A549 (cell line): Measurements from ENCODE around the gene VSIR. TPM values are rescaled to one million over a fixed set of nuclear protein-coding genes. Genes with fewer than 3 reads are reported as not detected.

Source experiments
- ATAC-seq, 2 experiments: fragments of 200-7000 bp in 1 of 2; fragments of >200 bp in 1 of 2; cut with Nextera tagmentation in 1 of 2; cut with Tn5 transposase in 1 of 2; 3 replicates each; pipeline versions ENCODE4 v1.8.0 to v1.9.1; 2018 to 2020; ENCODE audit warnings: mild to moderate bottlenecking in 1 of 2, moderate library complexity in 1 of 2
- CTCF ChIA-PET: fragments of 300-600 bp; sonication (Branson Sonifier 250); formaldehyde crosslinking; extraction: SDS; loops from one replicate; lab custom pipeline; 2021; ENCODE audit warnings: antibody characterized with exemption, inconsistent platforms; lab: Yijun Ruan, JAX
- POLR2A ChIA-PET: fragments of 350-600 bp; formaldehyde crosslinking; extraction: SDS; loops from one replicate; lab custom pipeline; 2021; ENCODE audit warnings: antibody characterized with exemption, inconsistent platforms; lab: Yijun Ruan, JAX
- DNase-seq, 2 experiments: peaks; one replicate each; pipeline versions ENCODE4 v3.0.0 to v3.0.0-alpha.2; 2011 to 2016; ENCODE audit warnings: low read depth in 1 of 2, low spot score in 1 of 2
- FAIRE-seq: peaks from 2 replicates; lab custom pipeline; 2011; peaks lifted over from hg19 to GRCh38; lab: Jason Lieb, UNC
- H3K27ac ChIP-seq, 2 experiments: fragments of >200 bp; sonication (Bioruptor Twin); formaldehyde crosslinking; 3 replicates each; pipeline ENCODE4 v1.5.1; 2016 to 2017
- H3K4me1 ChIP-seq: fragments of >200 bp; sonication (Bioruptor Twin); formaldehyde crosslinking; 3 replicates; pipeline ENCODE4 v1.6.1; 2016
- H3K4me2 ChIP-seq: fragments of >200 bp; sonication (Bioruptor Twin); formaldehyde crosslinking; 3 replicates; pipeline ENCODE4 v1.6.1; 2016
- H3K4me3 ChIP-seq: fragments of >200 bp; sonication (Bioruptor Twin); formaldehyde crosslinking; 3 replicates; pipeline ENCODE4 v1.5.1; 2016
- H3K9me3 ChIP-seq: fragments of >200 bp; sonication (Bioruptor Twin); formaldehyde crosslinking; 3 replicates; pipeline ENCODE4 v1.6.1; 2016
- BCL3 ChIP-seq: fragments of >200 bp; sonication (Bioruptor Twin); formaldehyde crosslinking; IDR thresholded peaks from 3 replicates; pipeline ENCODE4 v1.6.1; 2016
- BHLHE40 ChIP-seq: IDR thresholded peaks from 2 replicates; pipeline ENCODE4 v1.6.1; 2012; ENCODE audit warnings: low read depth, low read length, inconsistent platforms
- CBX8 ChIP-seq: fragments of 200-600 bp; sonication (generic); IDR thresholded peaks from 2 replicates; pipeline ENCODE4 v1.6.1; 2016
- EHMT2 ChIP-seq: fragments of 200-600 bp; sonication (generic); IDR thresholded peaks from 2 replicates; pipeline ENCODE4 v1.6.1; 2016; ENCODE audit warnings: antibody characterized with exemption, low read depth, mild to moderate bottlenecking, moderate library complexity
- ELK1 ChIP-seq: fragments of 150-350 bp; IDR thresholded peaks from 2 replicates; pipeline ENCODE4 v1.6.1; 2014; ENCODE audit warnings: low read depth, mild to moderate bottlenecking, low read length
- FOSB ChIP-seq: fragments of 250-450 bp; sonication (Bioruptor Pico); IDR thresholded peaks from 2 replicates; pipeline ENCODE4 v1.5.0; 2020; ENCODE audit warnings: mild to moderate bottlenecking, moderate library complexity
- JUN ChIP-seq, 2 experiments: fragments of >200 bp; sonication (Bioruptor Twin); formaldehyde crosslinking; IDR thresholded peaks; 2 replicates in 1 of 2; 3 replicates in 1 of 2; pipeline ENCODE4 v1.6.1; 2016 to 2017
- JUNB ChIP-seq: fragments of >200 bp; sonication (Bioruptor Twin); formaldehyde crosslinking; IDR thresholded peaks from 2 replicates; pipeline ENCODE4 v1.6.1; 2016
- KDM5A ChIP-seq: fragments of 200-600 bp; sonication (generic); IDR thresholded peaks from 2 replicates; pipeline ENCODE4 v1.6.1; 2016; ENCODE audit warnings: antibody characterized with exemption, mild to moderate bottlenecking
- MAFK ChIP-seq: fragments of 450-650 bp; IDR thresholded peaks from 2 replicates; pipeline ENCODE4 v1.6.1; 2014; ENCODE audit not compliant: partially characterized antibody
- MAX ChIP-seq: IDR thresholded peaks from 2 replicates; pipeline ENCODE4 v1.6.1; 2012
- MAZ ChIP-seq: fragments of 150-350 bp; IDR thresholded peaks from 2 replicates; pipeline ENCODE4 v1.6.1; 2014; ENCODE audit warnings: antibody characterized with exemption, low read depth, low read length, borderline replicate concordance
- NPAS2 ChIP-seq: fragments of 250-450 bp; sonication (Bioruptor Pico); IDR thresholded peaks from 2 replicates; pipeline ENCODE4 v1.8.0; 2022; ENCODE audit warnings: mild to moderate bottlenecking, moderate library complexity, borderline replicate concordance
- NR3C1 ChIP-seq: fragments of >200 bp; sonication (Bioruptor Twin); formaldehyde crosslinking; IDR thresholded peaks from 3 replicates; pipeline ENCODE4 v1.6.1; 2017
- PBX3 ChIP-seq: IDR thresholded peaks from 2 replicates; pipeline ENCODE4 v1.6.1; 2012
- PHF8 ChIP-seq: fragments of 200-600 bp; sonication (generic); IDR thresholded peaks from 2 replicates; pipeline ENCODE4 v1.6.1; 2016; ENCODE audit warnings: low read depth, mild to moderate bottlenecking, antibody characterized with exemption, moderate library complexity, borderline replicate concordance
- POLR2AphosphoS2 ChIP-seq: conservative IDR thresholded peaks from 2 replicates; pipeline ENCODE4 v1.6.1; 2012; ENCODE audit warnings: low read length, improper control_type of control experiment, inconsistent platforms
- REST ChIP-seq: fragments of 200-600 bp; sonication (generic); IDR thresholded peaks from 2 replicates; pipeline ENCODE4 v1.6.1; 2016; ENCODE audit warnings: antibody characterized with exemption, mild to moderate bottlenecking, moderate library complexity
- RFX5 ChIP-seq: fragments of 450-650 bp; IDR thresholded peaks from 2 replicates; pipeline ENCODE4 v1.7.1; 2014; ENCODE audit warnings: antibody characterized with exemption, mild to moderate bottlenecking, moderate library complexity
- TFCP2L1 ChIP-seq: fragments of 250-450 bp; sonication (Bioruptor Pico); IDR thresholded peaks from 2 replicates; pipeline ENCODE4 v1.5.0; 2021; ENCODE audit warnings: mild to moderate bottlenecking
- USF2 ChIP-seq: fragments of 450-650 bp; IDR thresholded peaks from 2 replicates; pipeline ENCODE4 v1.6.1; 2014; ENCODE audit warnings: antibody characterized with exemption
- WGBS: methylation state at CpG from one replicate; pipeline ENCODE4 v1.1.6; 2017; ENCODE audit errors: missing lambda C conversion rate; 5-methylcytosine and 5-hydroxymethylcytosine counted together
- polyA plus RNA-seq, 4 experiments: library from polyadenylated mRNA; depleted of rRNA in 3 of 4; stranded (reverse); fragments of >200 nt; fragmentation: RNase III in 1 of 4; extraction: RNeasy Plus Mini Kit Qiagen cat#74134 plus additional on column Dnase treatment in 1 of 4; gene quantifications; 2 replicates in 3 of 4; 3 replicates in 1 of 4; pipeline ENCODE4 v1.2.3, GENCODE V29; 2011 to 2017

Gene VSIR
- polyA plus RNA-seq, 2 of the 4 experiments (the other 2 are of a cell fraction) = 15.5 to 18.5 TPM

- CTCF ChIA-PET = interaction anchor here (1.2 to 1.6 kb wide), 3 partner anchors 39 to 482 kb away, joined by 3 to 4 read pairs (median 3); no protein-coding TSS in a partner anchor
- Histone ChIP-seq H3K4me2 (no peak overlapping the region), H3K4me1 (peaks cover 7% of the 10 kb centered on the region; the same call in 1 of the 3 replicates), H3K9me3 (no peaks in the 10 kb centered on the region; the same call in 2 of the 3 replicates), H3K27ac (no peak overlapping the region), H3K4me3 (no peak overlapping the region)
- POLR2A ChIA-PET = no interaction called here
- DNase-seq (peak in 1 of 2 experiments; percentile 38), ATAC-seq (no peak; a peak in 1 of 6 replicates), FAIRE-seq (no peak)
- 49% methylated on average over 7 of the region's 7 CpGs for WGBS
- TF ChIP-seq USF2 = no peak
- no peak for TF ChIP-seq FOSB (CRISPR knock-in tag)
- TF ChIP-seq CBX8 = no peak
- no peak for TF ChIP-seq JUN (IDR thresholded peaks at IDR 0.05)
- no peak for TF ChIP-seq POLR2AphosphoS2
- no peak for TF ChIP-seq BCL3
- TF ChIP-seq PBX3 = no peak
- TF ChIP-seq NPAS2 (CRISPR knock-in tag) = no peak
Measured at GRCh38 chr10:71796749-71797405, 23.6 kb upstream of the VSIR start.

GRCh38 chr10:71795248-71795647 lies 21.9 kb upstream of the VSIR start:
- ATAC-seq = peak in 1 of 2 experiments; percentile 39; a peak in 2 of 6 replicates
- H3K4me3 ChIP-seq = no peak overlapping the region
- FAIRE-seq = no peak
- ChIA-PET CTCF (interaction anchor here (1.5 to 1.6 kb wide), 2 partner anchors 101 to 480 kb away, joined by 3 to 6 read pairs; no protein-coding TSS in a partner anchor), POLR2A (interaction anchor here (0.5 to 1.0 kb wide), 2 partner anchors 56 to 800 kb away, joined by 3 to 4 read pairs; partner anchors contain the start of gene PSAP)
- no peak for DNase-seq
- 7% methylated on average over 2 of the region's 2 CpGs for WGBS
- TF ChIP-seq RFX5 (no peak), EHMT2 (peak; percentile 95), REST (peak; percentile 96)
- H3K4me2 ChIP-seq = no peak overlapping the region
- peaks cover 5% of the 10 kb centered on the region; the same call in 1 of the 3 replicates for H3K4me1 ChIP-seq
- H3K27ac ChIP-seq = no peak overlapping the region
- H3K9me3 ChIP-seq = no peaks in the 10 kb centered on the region; the same call in 2 of the 3 replicates

- Histone ChIP-seq H3K4me2 (no peak overlapping the region), H3K9me3 (no peaks in the 10 kb centered on the region; the same call in 2 of the 3 replicates), H3K27ac (no peak overlapping the region), H3K4me1 (no peaks in the 10 kb centered on the region), H3K4me3 (no peak overlapping the region)
- ChIA-PET CTCF (interaction anchor here (0.8 to 1.2 kb wide), 2 partner anchors 18 to 82 kb away, joined by 3 read pairs; partner anchors contain the start of gene VSIR), POLR2A (no interaction called here)
- FAIRE-seq (no peak), ATAC-seq (no peak), DNase-seq (no peak)
- 60% methylated on average over 13 of the region's 17 CpGs for WGBS
- TF ChIP-seq POLR2AphosphoS2 = no peak
- TF ChIP-seq MAFK = no peak
- no peak for TF ChIP-seq PHF8
- TF ChIP-seq MAZ = no peak
- TF ChIP-seq KDM5A = no peak
- TF ChIP-seq MAX = no peak
- no peak for TF ChIP-seq ELK1
- no peak for TF ChIP-seq BHLHE40
- no peak for TF ChIP-seq TFCP2L1 (CRISPR knock-in tag)
- no peak for TF ChIP-seq PBX3
- no peak for TF ChIP-seq NR3C1
- TF ChIP-seq JUNB = no peak
Measured at GRCh38 chr10:71790749-71791440, 17.6 kb upstream of the VSIR start.
